Mucosa of descending colon (tissue), 3 donors: ENCODE data around the gene SCYL1. TPM values are rescaled to one million over a fixed set of nuclear protein-coding genes. Genes with fewer than 3 reads are reported as not detected.

ENCODE experiments used
- ATAC-seq: fragments of 200-7000 bp; cut with Tn5 transposase; one replicate; pipeline ENCODE4 v1.9.1; 2020; ENCODE audit warnings: mild to moderate bottlenecking, moderate library complexity
- DNase-seq, 3 donors: peaks; one replicate each; pipeline ENCODE4 v3.0.0-alpha.2; 2020
- H3K36me3 ChIP-seq: fragments of 200-600 bp; one replicate; pipeline ENCODE4 v1.8.0; 2021; ENCODE audit warnings: low read depth, mild to moderate bottlenecking
- H3K4me1 ChIP-seq: fragments of 200-600 bp; one replicate; pipeline ENCODE4 v1.8.0; 2021; ENCODE audit warnings: low read depth, mild to moderate bottlenecking
- H3K4me3 ChIP-seq: fragments of 200-600 bp; one replicate; pipeline ENCODE4 v1.8.0; 2021; ENCODE audit warnings: mild to moderate bottlenecking
- H3K9me3 ChIP-seq: fragments of 200-600 bp; one replicate; pipeline ENCODE4 v1.8.0; 2021; ENCODE audit warnings: mild to moderate bottlenecking
- intact Hi-C, 2 donors: fragments of 100-400 bp; cut with DNase I in 1 of 2; cut with micrococcal nuclease in 1 of 2; formaldehyde crosslinking; loops; one replicate each; pipeline versions ENCODE4 v1.11.0 to v1.11.1; 2022; cut with DNase I, micrococcal nuclease
- total RNA-seq, 3 donors: library from RNA; stranded (reverse); fragmentation: NEBNext Ultra II Directional in 2 of 3; extraction: Animal tissue kit (Norgen Biotek cat#: 25700) in 2 of 3; gene quantifications; one replicate each; pipeline versions ENCODE4 v1.2.1 to v1.2.4, GENCODE V29; 2021 to 2023
- TF ChIP-seq, protein P1 (sequence below): fragments of 200-600 bp; IDR thresholded peaks from one replicate; pipeline ENCODE4 v1.8.0; 2022; ENCODE audit warnings: antibody characterized with exemption, mild to moderate bottlenecking
- donor health status: DM: no; HTN: no; CAD: no; lungs with moderate emphysema.
- donor health status: DM: no; HTN: no; CAD: no.
- donor health status: DM: no; HTN: yes; CAD: no.

The SCYL1 gene
- total RNA-seq, 3 donors from 2014 or later, result 60.1 to 77.4 (median 60.3) TPM

DNA sequence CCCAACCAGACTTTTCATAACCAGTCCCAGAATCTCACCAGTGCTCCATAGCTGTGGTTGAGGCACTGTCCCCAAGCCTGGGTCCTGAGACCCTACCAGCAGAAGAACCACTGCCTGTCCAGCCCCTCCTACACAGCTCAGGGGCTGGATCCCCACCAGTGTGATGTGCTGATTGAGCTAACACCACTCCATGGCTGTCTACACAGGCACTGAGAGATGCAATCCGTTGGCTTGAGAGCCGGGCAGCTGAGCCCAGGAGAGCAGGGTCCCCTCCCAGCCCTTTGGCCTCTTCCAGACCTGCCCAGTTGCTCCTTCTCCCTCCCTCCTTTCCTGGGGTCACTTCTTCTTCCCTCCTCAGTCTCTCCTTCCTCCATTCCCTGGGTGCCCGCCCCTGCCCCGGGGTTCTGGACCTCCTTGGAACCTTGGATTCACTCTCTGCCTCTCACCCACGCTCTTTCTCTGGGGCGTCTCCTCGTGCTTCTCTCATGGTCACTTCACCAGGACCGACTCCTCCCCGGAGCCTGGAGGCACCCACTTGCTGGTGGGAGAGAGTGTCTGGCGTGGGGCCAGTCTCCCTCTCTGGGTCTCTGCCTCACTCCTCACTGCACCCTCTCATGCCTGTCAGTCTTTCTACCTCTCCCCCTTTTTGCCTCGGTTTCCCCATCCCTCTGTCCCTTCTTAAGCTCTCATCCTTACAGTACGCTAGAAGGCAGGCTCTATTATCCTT is 706 bp upstream of the SCYL1 start:
- H3K4me1 ChIP-seq, result peaks cover 20% of the 10 kb centered on the region

DNA sequence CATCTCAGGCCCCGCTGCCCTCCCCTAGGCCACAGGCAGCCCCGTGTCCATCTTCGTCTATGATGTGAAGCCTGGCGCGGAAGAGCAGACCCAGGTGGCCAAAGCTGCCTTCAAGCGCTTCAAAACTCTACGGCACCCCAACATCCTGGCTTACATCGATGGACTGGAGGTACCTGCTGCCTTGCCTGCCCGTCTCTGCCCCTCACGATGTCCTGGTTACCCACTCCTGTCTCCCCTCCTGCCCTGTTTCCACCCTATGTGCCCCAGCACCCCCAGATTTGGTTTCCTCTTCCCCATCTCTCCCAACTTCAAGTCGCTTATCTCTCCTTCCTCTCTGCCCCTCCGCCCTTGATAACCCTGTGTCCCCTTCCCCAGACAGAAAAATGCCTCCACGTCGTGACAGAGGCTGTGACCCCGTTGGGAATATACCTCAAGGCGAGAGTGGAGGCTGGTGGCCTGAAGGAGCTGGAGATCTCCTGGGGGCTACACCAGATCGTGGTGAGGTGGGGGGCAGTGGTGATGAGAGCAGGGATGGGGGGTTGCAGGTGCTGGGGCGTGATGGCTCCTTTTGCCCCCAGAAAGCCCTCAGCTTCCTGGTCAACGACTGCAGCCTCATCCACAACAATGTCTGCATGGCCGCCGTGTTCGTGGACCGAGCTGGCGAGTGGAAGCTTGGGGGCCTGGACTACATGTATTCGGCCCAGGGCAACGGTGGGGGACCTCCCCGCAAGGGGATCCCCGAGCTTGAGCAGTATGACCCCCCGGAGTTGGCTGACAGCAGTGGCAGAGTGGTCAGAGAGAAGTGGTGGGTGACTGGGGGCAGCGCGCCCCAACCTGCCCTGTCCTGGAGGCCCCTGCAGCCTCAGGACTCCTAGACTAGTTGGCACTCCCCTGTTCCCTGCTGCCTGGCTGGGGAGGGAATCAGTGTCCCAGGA is 930 bp downstream of the SCYL1 start:
- TF ChIP-seq, protein P1, sequence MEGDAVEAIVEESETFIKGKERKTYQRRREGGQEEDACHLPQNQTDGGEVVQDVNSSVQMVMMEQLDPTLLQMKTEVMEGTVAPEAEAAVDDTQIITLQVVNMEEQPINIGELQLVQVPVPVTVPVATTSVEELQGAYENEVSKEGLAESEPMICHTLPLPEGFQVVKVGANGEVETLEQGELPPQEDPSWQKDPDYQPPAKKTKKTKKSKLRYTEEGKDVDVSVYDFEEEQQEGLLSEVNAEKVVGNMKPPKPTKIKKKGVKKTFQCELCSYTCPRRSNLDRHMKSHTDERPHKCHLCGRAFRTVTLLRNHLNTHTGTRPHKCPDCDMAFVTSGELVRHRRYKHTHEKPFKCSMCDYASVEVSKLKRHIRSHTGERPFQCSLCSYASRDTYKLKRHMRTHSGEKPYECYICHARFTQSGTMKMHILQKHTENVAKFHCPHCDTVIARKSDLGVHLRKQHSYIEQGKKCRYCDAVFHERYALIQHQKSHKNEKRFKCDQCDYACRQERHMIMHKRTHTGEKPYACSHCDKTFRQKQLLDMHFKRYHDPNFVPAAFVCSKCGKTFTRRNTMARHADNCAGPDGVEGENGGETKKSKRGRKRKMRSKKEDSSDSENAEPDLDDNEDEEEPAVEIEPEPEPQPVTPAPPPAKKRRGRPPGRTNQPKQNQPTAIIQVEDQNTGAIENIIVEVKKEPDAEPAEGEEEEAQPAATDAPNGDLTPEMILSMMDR, result no peak
- H3K4me1 ChIP-seq, result peaks cover 20% of the 10 kb centered on the region
- no peaks in the 10 kb centered on the region for H3K9me3 ChIP-seq
- ATAC-seq (no peak), DNase-seq (peak in 1 of 3 donors; percentile 63)
- H3K4me3 ChIP-seq, result peak overlapping the region; percentile 94
- H3K36me3 ChIP-seq, result peaks cover 6% of the 10 kb centered on the region
- intact Hi-C loops, result no loop called here

More for the DNA sequence above, 706 bp upstream of the SCYL1 start:
- TF ChIP-seq, protein P1, result no peak
- DNase-seq (peak; percentile 61 to 78 (median 70)), ATAC-seq (peak; percentile 12)
- Histone ChIP-seq H3K9me3 (no peaks in the 10 kb centered on the region), H3K36me3 (no peaks in the 10 kb centered on the region), H3K4me3 (no peak overlapping the region)
- intact Hi-C loops, result no loop called here

DNA sequence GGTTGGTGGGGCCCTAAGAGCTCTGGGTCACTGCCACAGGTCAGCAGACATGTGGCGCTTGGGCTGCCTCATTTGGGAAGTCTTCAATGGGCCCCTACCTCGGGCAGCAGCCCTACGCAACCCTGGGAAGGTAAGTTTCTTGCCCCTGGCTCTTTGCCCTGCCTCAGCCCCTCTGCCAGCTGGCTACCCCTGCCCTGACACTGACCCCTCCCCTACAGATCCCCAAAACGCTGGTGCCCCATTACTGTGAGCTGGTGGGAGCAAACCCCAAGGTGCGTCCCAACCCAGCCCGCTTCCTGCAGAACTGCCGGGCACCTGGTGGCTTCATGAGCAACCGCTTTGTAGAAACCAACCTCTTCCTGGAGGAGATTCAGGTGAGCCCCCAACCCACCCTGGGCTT is 1.9 kb downstream of the SCYL1 start:
- H3K4me3 ChIP-seq, result no peak overlapping the region
- ATAC-seq (no peak), DNase-seq (peak in 1 of 3 donors; percentile 49)
- peaks cover 8% of the 10 kb centered on the region for H3K36me3 ChIP-seq
- intact Hi-C loops, result no loop called here
- TF ChIP-seq, protein P1, result no peak
- no peaks in the 10 kb centered on the region for H3K9me3 ChIP-seq
- peaks cover 20% of the 10 kb centered on the region for H3K4me1 ChIP-seq

DNA sequence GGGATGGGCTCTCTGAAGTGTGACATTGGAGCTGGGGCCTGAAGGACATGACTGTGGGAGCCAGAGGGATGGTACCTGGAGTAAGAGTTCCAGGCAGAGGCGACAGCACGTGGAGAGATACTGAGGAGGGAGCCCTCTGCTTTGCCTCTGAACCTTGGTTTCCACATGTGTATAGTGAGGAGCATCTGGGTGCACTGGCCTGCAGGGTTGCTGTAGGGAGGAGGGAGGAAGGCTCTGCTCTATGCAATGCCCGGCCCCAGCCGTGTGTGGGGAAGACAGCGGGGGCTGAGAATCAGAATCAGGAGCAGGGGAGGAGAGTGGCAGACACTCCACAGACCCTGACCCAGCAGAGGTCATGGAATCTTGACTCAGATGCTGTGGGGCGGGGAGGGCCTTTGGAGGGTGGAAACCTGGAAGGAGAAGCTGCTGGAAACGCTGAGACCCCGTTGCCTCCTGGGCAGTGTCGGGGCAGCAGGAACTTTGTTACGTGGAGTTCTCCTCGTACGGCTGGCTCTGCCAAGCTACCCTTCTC is 4.0 kb downstream of the SCYL1 start:
- no peak overlapping the region for H3K4me3 ChIP-seq
- TF ChIP-seq, protein P1, result no peak
- no peak for ATAC-seq
- no peaks in the 10 kb centered on the region for H3K9me3 ChIP-seq
- H3K4me1 ChIP-seq, result peaks cover 19% of the 10 kb centered on the region
- intact Hi-C loops, result no loop called here
- no peak for DNase-seq
- peaks cover 12% of the 10 kb centered on the region for H3K36me3 ChIP-seq

DNA sequence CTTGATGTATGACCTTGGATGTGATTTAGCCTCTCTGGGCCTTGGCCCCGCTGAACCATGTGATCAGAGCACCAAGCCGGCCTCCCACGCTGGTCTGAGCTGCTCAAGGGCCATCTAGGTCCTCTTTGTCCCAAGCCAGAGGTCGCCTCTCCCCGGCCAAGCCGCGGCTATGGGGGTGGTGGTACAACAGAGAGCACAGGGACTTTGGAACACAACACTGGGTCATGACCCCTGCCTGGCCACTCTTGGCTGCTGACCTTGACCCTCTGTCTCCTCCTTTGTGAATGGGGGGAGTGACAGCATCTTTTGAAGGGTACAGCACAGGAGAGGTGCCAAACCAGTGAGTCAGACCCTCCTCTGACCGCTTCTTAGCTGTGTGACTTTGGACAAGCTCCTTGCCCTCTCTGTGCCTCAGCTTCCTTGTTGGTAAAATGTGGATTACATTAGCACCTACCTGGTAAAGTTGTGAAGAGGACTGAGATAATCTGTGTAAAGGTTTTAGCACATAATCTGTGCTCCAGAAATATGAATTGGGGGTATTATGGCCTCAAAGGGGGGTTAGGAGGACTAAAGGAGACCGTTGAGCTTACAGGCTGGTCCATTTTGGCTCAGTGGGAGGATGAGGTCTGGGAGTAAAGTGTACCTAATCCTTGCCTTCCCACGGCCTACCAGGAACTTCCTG is 4.7 kb downstream of the SCYL1 start:
- no peak for ATAC-seq
- Histone ChIP-seq H3K4me3 (no peak overlapping the region), H3K4me1 (peaks cover 12% of the 10 kb centered on the region), H3K36me3 (peaks cover 12% of the 10 kb centered on the region), H3K9me3 (no peaks in the 10 kb centered on the region)
- intact Hi-C loops, result loop anchor here in 1 of 2 donors (10.0 kb wide), 1 partner anchor 65 kb away; the partner anchor contains the start of gene KCNK7
- no peak for DNase-seq
- TF ChIP-seq, protein P1, result no peak
